ENCODE measurements around the gene TNNT3. TPM values are rescaled to one million over a fixed set of nuclear protein-coding genes. Genes with fewer than 3 reads are reported as not detected.

Gene TNNT3
- total RNA-seq (2022; extraction: Qiagen RNA extraction), result 0.15 to 0.20 TPM (median 0.18 TPM) in 3 of 5 replicates, not detected in the others

DNA sequence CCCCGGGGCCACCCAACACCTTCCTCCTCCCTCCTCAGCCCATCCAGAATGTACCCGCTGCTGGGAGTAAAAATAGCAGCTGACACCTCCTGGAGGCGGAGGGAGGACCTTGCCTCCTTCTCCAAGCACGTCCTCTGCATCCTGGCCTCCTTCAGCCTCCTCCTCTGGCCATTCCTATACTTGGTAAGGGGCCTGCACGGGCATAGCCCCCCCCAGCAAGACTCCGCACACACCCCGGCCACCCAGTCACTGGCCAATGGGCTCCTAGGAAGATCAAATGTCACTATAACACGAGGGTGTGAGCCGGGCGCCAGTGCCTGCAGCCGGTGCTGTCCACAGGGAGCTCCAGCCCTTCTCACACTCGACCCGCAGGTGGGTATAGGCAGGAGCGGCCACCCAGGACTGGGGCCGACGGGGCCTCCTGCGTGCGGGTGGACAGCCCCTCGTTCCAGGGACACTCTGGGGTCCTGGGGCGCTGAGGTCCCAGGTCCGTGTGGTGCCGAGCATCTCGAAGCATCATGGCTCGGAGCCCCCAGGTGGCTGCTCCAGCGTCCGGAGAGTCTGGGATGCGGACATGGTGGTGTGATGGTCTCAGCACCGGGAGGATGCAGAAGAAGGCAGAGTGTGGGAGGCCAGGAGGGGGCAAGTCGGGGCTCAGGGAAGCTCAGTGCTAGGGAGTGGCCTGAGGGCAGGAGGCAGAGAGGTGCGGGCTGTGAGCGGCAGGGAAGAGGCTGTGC lies at the start of gene TNNT3:
TNNT3 (plus strand) TSS at position 313 of the 737 bp plus-strand sequence. CDS start 3,172 bp downstream, outside the sequence.

DNA sequence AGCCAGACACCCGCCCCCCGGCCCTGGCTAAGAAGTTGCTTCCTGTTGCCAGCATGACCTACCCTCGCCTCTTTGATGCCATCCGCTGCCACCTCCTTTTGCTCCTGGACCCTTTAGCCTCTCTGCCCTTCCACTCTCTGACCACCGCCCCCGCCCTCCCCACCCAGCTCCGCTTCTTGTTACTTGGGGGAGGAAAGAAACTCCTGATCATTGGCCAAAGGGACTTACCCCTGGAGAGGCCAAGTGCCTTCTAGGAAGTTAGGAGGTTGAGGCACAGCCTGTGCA lies 27.7 kb upstream of the TNNT3 start, which contains the start of gene PRR33:
PRR33 (minus strand) TSS at position 65 of the 285 bp plus-strand sequence. CDS start 1,311 bp downstream, outside the sequence.

DNA sequence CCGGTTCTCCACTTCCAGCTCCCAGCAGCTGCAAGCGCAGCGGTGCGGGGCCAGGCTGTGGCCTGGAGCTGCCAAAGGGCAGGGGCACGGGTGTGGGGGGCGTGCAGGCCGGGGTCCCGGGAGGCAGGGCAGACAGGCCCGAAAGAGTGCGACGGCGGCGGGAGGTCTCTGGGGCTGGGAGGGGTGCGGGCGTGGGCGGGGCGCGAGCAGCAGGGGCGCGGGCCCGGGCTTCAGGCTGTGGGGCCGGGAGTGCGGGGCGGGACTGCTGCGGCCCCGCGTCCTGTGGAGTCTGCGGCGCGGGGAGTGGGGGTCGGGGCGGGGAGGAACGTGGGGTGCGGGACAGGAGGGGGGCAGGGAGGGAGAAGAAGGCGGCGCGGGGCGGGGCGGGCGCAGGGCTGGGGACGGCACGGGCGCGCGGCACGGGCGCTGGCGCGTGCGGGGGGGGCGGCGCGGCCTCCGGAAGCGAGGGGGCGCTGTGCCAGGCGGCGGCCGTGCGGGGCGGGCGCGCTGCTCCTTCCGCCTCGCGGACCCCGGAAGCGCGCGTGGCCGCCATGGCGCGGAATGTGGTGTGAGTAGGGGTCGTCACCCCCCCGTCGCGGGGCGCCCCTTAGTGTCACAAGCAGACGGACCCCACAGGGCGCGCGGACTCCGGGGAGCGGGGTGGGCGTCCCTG lies 27.4 kb downstream of the TNNT3 start, which contains the start of gene MRPL23:
MRPL23 (plus strand) TSS at position 521 of the 673 bp plus-strand sequence; CDS start at position 552, 31 bp downstream.

Other genes starting within 250 kb of the TNNT3 start
- not detected in 5 replicates for gene KRTAP5-6, start 222.5 kb upstream of the TNNT3 start, total RNA-seq (2022; extraction: Qiagen RNA extraction)
- gene IFITM10, start 169.1 kb upstream of the TNNT3 start, total RNA-seq (2022; extraction: Qiagen RNA extraction), result 1.1 to 2.3 TPM (median 1.2 TPM) in 5 replicates
- 403 to 567 TPM (median 491 TPM) in 5 replicates for gene CTSD, start 155.8 kb upstream of the TNNT3 start, total RNA-seq (2022; extraction: Qiagen RNA extraction)
- gene SYT8, start 84.7 kb upstream of the TNNT3 start, total RNA-seq (2022; extraction: Qiagen RNA extraction), result 0.32 to 0.90 TPM (median 0.46 TPM) in 5 replicates
- gene TNNI2, start 80.7 kb upstream of the TNNT3 start, total RNA-seq (2022; extraction: Qiagen RNA extraction), result 0.28 to 0.36 TPM (median 0.31 TPM) in 3 of 5 replicates, not detected in the others
- gene LSP1, start 66.6 kb upstream of the TNNT3 start, total RNA-seq (2022; extraction: Qiagen RNA extraction), result 1.1 to 3.1 TPM (median 2.1 TPM) in 5 replicates
- gene PRR33, start 27.8 kb upstream of the TNNT3 start, total RNA-seq (2022; extraction: Qiagen RNA extraction), result not detected in 5 replicates
- 124 to 165 TPM (median 151 TPM) in 5 replicates for gene MRPL23, start 27.6 kb downstream of the TNNT3 start, total RNA-seq (2022; extraction: Qiagen RNA extraction)
- gene H19, start 78.1 kb downstream of the TNNT3 start, total RNA-seq (2022; extraction: Qiagen RNA extraction), result 10.4 to 22.9 TPM (median 16.0 TPM) in 5 replicates
- gene IGF2, start 219.7 kb downstream of the TNNT3 start, total RNA-seq (2022; extraction: Qiagen RNA extraction), result 1.6 to 2.9 TPM (median 2.7 TPM) in 5 replicates
- not detected in 5 replicates for gene INS, start 241.5 kb downstream of the TNNT3 start, total RNA-seq (2022; extraction: Qiagen RNA extraction)

All from A549 treated with Hydrocortisone at 1 μM for 4 hours (cell line).